K562 (cell line): ENCODE data around the gene ZBTB24. TPM values are rescaled to one million over a fixed set of nuclear protein-coding genes. Genes with fewer than 3 reads are reported as not detected.

ENCODE experiments used
- ATAC-seq: fragments of 200-7000 bp; cut with Tn5 transposase; 3 replicates; pipeline ENCODE4 v1.9.1; 2020; ENCODE audit warnings: moderate library complexity
- BruUV-seq: library from RNA; stranded (reverse); fragments of 400-500 nt; replicated peaks from 2 replicates; lab custom pipeline; 2021; lab: Mats Ljungman, UMichigan
- CTCF ChIA-PET: fragments of 300-600 bp; formaldehyde crosslinking; extraction: SDS; loops from one replicate; lab custom pipeline; 2021; ENCODE audit warnings: low intra/inter-chr PET ratio; lab: Yijun Ruan, JAX
- POLR2A ChIA-PET: fragments of 300-600, 350-650 bp; sonication (Branson Sonifier 250); formaldehyde crosslinking; extraction: SDS; loops from one replicate; lab custom pipeline; 2021; ENCODE audit warnings: antibody characterized with exemption, inconsistent platforms; lab: Yijun Ruan, JAX
- DNase-seq, 4 experiments: peaks; one replicate each; pipeline versions ENCODE4 v3.0.0 to v3.0.0-alpha.2; 2011 to 2018; ENCODE audit warnings: low spot score in 3 of 4, mixed read lengths in 3 of 4; ENCODE audit errors: extremely low read depth in 1 of 4
- FAIRE-seq: peaks from 2 replicates; lab custom pipeline; 2011; peaks lifted over from hg19 to GRCh38; lab: Jason Lieb, UNC
- H2AFZ ChIP-seq: 2 replicates; pipeline ENCODE4 v1.6.0; 2011; ENCODE audit warnings: low read depth, low read length, control low read depth, inconsistent platforms
- H3K27ac ChIP-seq: fragments of 200-600 bp; 3 replicates; pipeline ENCODE4 v1.8.0; 2011; ENCODE audit warnings: low read depth, mild to moderate bottlenecking, control low read depth, inconsistent platforms, low read length, moderate library complexity, mixed read lengths; ENCODE audit errors: extremely low read depth
- H3K27me3 ChIP-seq, 2 experiments: fragments of 300-600 bp in 1 of 2; 2 replicates in 1 of 2; 3 replicates in 1 of 2; pipeline versions ENCODE4 v1.6.0 to v1.8.0; 2011; ENCODE audit warnings: inconsistent platforms in 2 of 2, low read length in 2 of 2, mild to moderate bottlenecking in 1 of 2, mixed read lengths in 1 of 2, moderate library complexity in 1 of 2; ENCODE audit not compliant: control insufficient read depth in 2 of 2, insufficient read depth in 2 of 2
- H3K36me3 ChIP-seq: fragments of 300-600 bp; 3 replicates; pipeline ENCODE4 v1.8.0; 2011; ENCODE audit warnings: mild to moderate bottlenecking, low read length, inconsistent platforms; ENCODE audit not compliant: control insufficient read depth, insufficient read depth
- H3K4me1 ChIP-seq, 2 experiments: fragments of 200-600 bp in 1 of 2; replicated peaks in 1 of 2; 2 replicates in 1 of 2; 3 replicates in 1 of 2; pipeline versions ENCODE4 v1.5.1 to v1.8.0; 2011; ENCODE audit warnings: inconsistent platforms in 2 of 2, low read length in 2 of 2, mild to moderate bottlenecking in 1 of 2, mixed read lengths in 1 of 2, moderate library complexity in 1 of 2; ENCODE audit not compliant: control insufficient read depth in 2 of 2, insufficient read depth in 2 of 2
- H3K4me2 ChIP-seq: 2 replicates; pipeline ENCODE4 v1.6.1; 2011; ENCODE audit warnings: low read length, control low read depth, inconsistent platforms, mixed read lengths; ENCODE audit not compliant: insufficient read depth
- H3K4me3 ChIP-seq: fragments of 200-600 bp; sonication (generic), shearing (Covaris generic); 2 replicates; pipeline ENCODE4 v1.5.1; 2016; ENCODE audit warnings: control low read depth, inconsistent platforms
- H3K79me2 ChIP-seq: fragments of 200-600 bp; 3 replicates; pipeline ENCODE4 v1.8.0; 2011; ENCODE audit warnings: low read length, inconsistent platforms; ENCODE audit not compliant: control insufficient read depth, insufficient read depth
- H3K9ac ChIP-seq, 2 experiments: 2 replicates each; pipeline versions ENCODE4 v1.6.0 to v1.6.1; 2011; ENCODE audit warnings: low read depth in 2 of 2, low read length in 2 of 2, control low read depth in 1 of 2, inconsistent platforms in 1 of 2, mild to moderate bottlenecking in 1 of 2, mixed read lengths in 1 of 2; ENCODE audit not compliant: insufficient read depth in 1 of 2
- H3K9me1 ChIP-seq: one replicate; pipeline ENCODE4 v1.6.0; 2011; ENCODE audit warnings: inconsistent platforms, mild to moderate bottlenecking, low read length, moderate library complexity; ENCODE audit not compliant: control insufficient read depth, insufficient read depth
- H3K9me3 ChIP-seq: replicated peaks from 2 replicates; pipeline ENCODE4 v1.5.1; 2011; ENCODE audit warnings: low read depth, low read length, inconsistent platforms; ENCODE audit not compliant: control insufficient read depth, insufficient read depth
- H4K20me1 ChIP-seq: replicated peaks from 2 replicates; pipeline ENCODE4 v1.6.1; 2011; ENCODE audit warnings: low read length, inconsistent platforms, mixed read lengths; ENCODE audit not compliant: control insufficient read depth, insufficient read depth
- BHLHE40 ChIP-seq: IDR thresholded peaks from 2 replicates; pipeline ENCODE4 v1.6.1; 2011; ENCODE audit warnings: low read length, improper control_type of control experiment
- HMGN3 ChIP-seq: IDR thresholded peaks from 2 replicates; pipeline ENCODE4 v1.6.1; 2011; ENCODE audit warnings: borderline replicate concordance, low read depth, mild to moderate bottlenecking, mixed read lengths, low read length; ENCODE audit not compliant: insufficient read length; ENCODE audit errors: extremely low read depth
- KDM4B ChIP-seq, 2 experiments: fragments of 450-650 bp in 1 of 2; sonication (generic) in 1 of 2; IDR thresholded peaks; 2 replicates each; pipeline ENCODE4 v1.6.1; 2016 to 2017; ENCODE audit warnings: borderline replicate concordance in 2 of 2, antibody characterized with exemption in 1 of 2, low read depth in 1 of 2, mild to moderate bottlenecking in 1 of 2
- PREB ChIP-seq: sonication (generic); formaldehyde crosslinking; IDR thresholded peaks from 2 replicates; pipeline ENCODE4 v1.8.1; 2023; ENCODE audit warnings: mild to moderate bottlenecking, missing genetic modification reagents
- RBM34 ChIP-seq: fragments of 200-400 bp; formaldehyde crosslinking; IDR thresholded peaks from 2 replicates; pipeline ENCODE4 v1.6.1; 2018; ENCODE audit warnings: low read length, borderline replicate concordance; ENCODE audit not compliant: insufficient read depth
- ZFP36 ChIP-seq: fragments of 150-350 bp; IDR thresholded peaks from 2 replicates; pipeline ENCODE4 v1.6.1; 2018; ENCODE audit warnings: low read length, low read depth; ENCODE audit not compliant: partially characterized antibody
- WGBS: fragments of 100-300 bp; shearing (Covaris generic); methylation state at CpG from one replicate; pipeline ENCODE4 v1.1.6; 2016; ENCODE audit warnings: low coverage, mixed read lengths; ENCODE audit not compliant: insufficient coverage; ENCODE audit errors: missing lambda C conversion rate; 5-methylcytosine and 5-hydroxymethylcytosine counted together
- in situ Hi-C: fragments of 300-500 bp; cut with MboI; formaldehyde crosslinking; loops from 4 replicates; pipeline ENCODE4 v1.15.0; 2018; ENCODE audit warnings: inconsistent platforms, mixed read lengths
- intact Hi-C: fragments of 100-400 bp; cut with micrococcal nuclease; formaldehyde crosslinking; loops from 2 replicates; pipeline ENCODE4 v1.14.2; 2022
- polyA plus RNA-seq, 8 experiments: library from polyadenylated mRNA; depleted of rRNA in 4 of 8; stranded (reverse) in 5 of 8; unstranded in 3 of 8; fragments of >200 nt; fragmentation: Nextera tagmentation in 2 of 8; fragmentation: Illumina TruSeq in 1 of 8; extraction: Ambion mirVana in 2 of 8; extraction: Trizol in 1 of 8; gene quantifications; 2 replicates each; pipeline versions ENCODE4 v1.2.1 to v1.2.3, GENCODE V29; 2011 to 2014; ENCODE audit warnings: inconsistent platforms in 1 of 8, missing spikeins in 1 of 8
- total RNA-seq, 7 experiments: library from RNA; depleted of rRNA in 6 of 7; stranded (reverse); fragments of >200 nt in 6 of 7; fragmentation: Illumina TruSeq in 2 of 7; extraction: Trizol in 2 of 7; gene quantifications; 2 replicates each; pipeline versions ENCODE4 v1.2.1 to v1.2.3, GENCODE V29; 2011 to 2021; ENCODE audit warnings: low replicate concordance in 1 of 7
- TF ChIP-seq, protein P1 (sequence below): fragments of 450-650 bp; IDR thresholded peaks from 2 replicates; pipeline ENCODE4 v1.6.1; 2017; ENCODE audit warnings: mild to moderate bottlenecking, moderate library complexity
- TF ChIP-seq, protein P2 (sequence below): fragments of 250-450 bp; sonication (Bioruptor Pico); IDR thresholded peaks from 2 replicates; pipeline ENCODE4 v1.5.1; 2021; ENCODE audit warnings: mild to moderate bottlenecking

ZBTB24 gene
- total and polyA plus RNA-seq, 9 of the 15 experiments (the other 6 are each of a cell fraction or from before 2014, with no cell fraction given), result 2.0 to 16.7 (median 8.3) TPM

- TF ChIP-seq, protein P1, sequence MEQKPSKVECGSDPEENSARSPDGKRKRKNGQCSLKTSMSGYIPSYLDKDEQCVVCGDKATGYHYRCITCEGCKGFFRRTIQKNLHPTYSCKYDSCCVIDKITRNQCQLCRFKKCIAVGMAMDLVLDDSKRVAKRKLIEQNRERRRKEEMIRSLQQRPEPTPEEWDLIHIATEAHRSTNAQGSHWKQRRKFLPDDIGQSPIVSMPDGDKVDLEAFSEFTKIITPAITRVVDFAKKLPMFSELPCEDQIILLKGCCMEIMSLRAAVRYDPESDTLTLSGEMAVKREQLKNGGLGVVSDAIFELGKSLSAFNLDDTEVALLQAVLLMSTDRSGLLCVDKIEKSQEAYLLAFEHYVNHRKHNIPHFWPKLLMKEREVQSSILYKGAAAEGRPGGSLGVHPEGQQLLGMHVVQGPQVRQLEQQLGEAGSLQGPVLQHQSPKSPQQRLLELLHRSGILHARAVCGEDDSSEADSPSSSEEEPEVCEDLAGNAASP, result no peak
- TF ChIP-seq RBM34 (no peak), BHLHE40 (no peak), PREB (CRISPR knock-in tag) (no peak), KDM4B (IDR thresholded peaks at IDR 0.05; ENCODE audit: borderline replicate concordance in 2 of 2, low read depth in 1 of 2) (no peak), HMGN3 (no peak), ZFP36 (no peak)
- TF ChIP-seq, all 486 proteins: peak for 0
Measured at GRCh38 chr6:109452181-109452580, 30.8 kb downstream of the ZBTB24 start (continued).

DNA sequence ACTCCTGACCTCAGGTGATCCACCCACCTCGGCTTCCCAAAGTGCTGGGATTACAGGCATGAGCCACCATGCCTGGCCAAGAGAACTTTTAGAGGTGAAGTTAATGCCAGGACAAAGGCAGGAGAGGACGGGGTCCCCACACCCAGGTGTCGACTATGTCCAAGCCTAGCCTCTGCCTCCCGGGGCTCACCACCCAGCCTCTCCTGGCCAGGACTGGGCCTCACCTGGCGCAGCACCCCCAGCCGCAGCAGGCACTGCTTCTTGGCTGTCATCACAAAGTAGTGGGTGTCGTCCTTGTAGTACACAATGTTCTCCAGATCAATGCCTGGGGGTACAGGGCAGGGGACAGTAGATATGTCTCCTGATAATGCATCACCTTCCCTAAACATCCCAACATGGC lies 31.6 kb downstream of the ZBTB24 start:
- in situ Hi-C loops (no loop called here), intact Hi-C loops (no loop called here)
- H3K9me1 ChIP-seq, result no peaks in the 10 kb centered on the region
- FAIRE-seq, result no peak
- H3K4me1 ChIP-seq, result peaks cover 4 to 53% of the 10 kb centered on the region in 2 experiments; a peak in 4 of 5 replicates
- POLR2A ChIA-PET, result interaction anchor here (1.0 to 8.2 kb wide), 3 partner anchors 8 to 357 kb away, joined by 3 to 92 read pairs (median 3); partner anchors contain the start of genes PPIL6, SESN1 and SMPD2
- H3K9me3 ChIP-seq, result no peaks in the 10 kb centered on the region
- H3K27ac ChIP-seq, result no peak overlapping the region
- H3K4me2 ChIP-seq, result no peak overlapping the region
- no peaks in the 10 kb centered on the region for H3K79me2 ChIP-seq
- 86% methylated on average over 7 of the region's 7 CpGs for WGBS
- no peak for ATAC-seq
- no peak overlapping the region for H2AFZ ChIP-seq
- no peaks in the 10 kb centered on the region for H3K27me3 ChIP-seq
- no peak for DNase-seq
- TF ChIP-seq, protein P2, sequence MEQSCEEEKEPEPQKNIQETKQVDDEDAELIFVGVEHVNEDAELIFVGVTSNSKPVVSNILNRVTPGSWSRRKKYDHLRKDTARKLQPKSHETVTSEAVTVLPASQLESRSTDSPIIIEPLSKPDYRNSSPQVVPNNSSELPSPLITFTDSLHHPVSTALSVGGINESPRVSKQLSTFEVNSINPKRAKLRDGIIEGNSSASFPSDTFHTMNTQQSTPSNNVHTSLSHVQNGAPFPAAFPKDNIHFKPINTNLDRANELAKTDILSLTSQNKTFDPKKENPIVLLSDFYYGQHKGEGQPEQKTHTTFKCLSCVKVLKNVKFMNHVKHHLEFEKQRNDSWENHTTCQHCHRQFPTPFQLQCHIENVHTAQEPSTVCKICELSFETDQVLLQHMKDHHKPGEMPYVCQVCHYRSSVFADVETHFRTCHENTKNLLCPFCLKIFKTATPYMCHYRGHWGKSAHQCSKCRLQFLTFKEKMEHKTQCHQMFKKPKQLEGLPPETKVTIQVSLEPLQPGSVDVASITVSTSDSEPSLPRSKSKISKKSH (CRISPR knock-in tag), result no peak
- BruUV-seq, result no TSS peak
- H3K9ac ChIP-seq, result no peak overlapping the region
- peaks cover 7% of the 10 kb centered on the region; the same call in 1 of the 3 replicates for H3K36me3 ChIP-seq
- no peaks in the 10 kb centered on the region for H4K20me1 ChIP-seq
- CTCF ChIA-PET, result no interaction called here
- no peak overlapping the region for H3K4me3 ChIP-seq
